ENCODE data around the gene SENP1. TPM values are rescaled to one million over a fixed set of nuclear protein-coding genes. Genes with fewer than 3 reads are reported as not detected.

The SENP1 gene
- total and polyA plus RNA-seq, 4 donors = 3.5 to 30.8 (median 12.9) TPM

- H3K4me1 ChIP-seq (ENCODE audit: control insufficient read depth in 5 of 5, insufficient read depth in 5 of 5, low read length in 5 of 5) = peaks cover 0 to 52% (median 10%) of the 10 kb centered on the region in 5 donors
- no peak overlapping the region for H3K27ac ChIP-seq (ENCODE audit: low read depth in 1 of 2, low read length in 1 of 2)
- H3K9ac ChIP-seq (ENCODE audit: insufficient read depth in 1 of 2, low read length in 2 of 2) = no peak overlapping the region
- H3K4me3 ChIP-seq = no peak overlapping the region
- WGBS, 2 donors = 4 to 6% methylated on average over 38 of the region's 38 CpGs
- TF ChIP-seq CTCF (IDR thresholded peaks at IDR 0.05; ENCODE audit: control extremely low read depth, extremely low read depth) = no peak
- no peaks in the 10 kb centered on the region for H3K36me3 ChIP-seq (ENCODE audit: control insufficient read depth in 4 of 4, insufficient read depth in 4 of 4, low read length in 4 of 4)
- DNase-seq (peak; percentile 35 to 53 (median 48)), ATAC-seq (ENCODE audit: insufficient read depth, low FRiP score) (no peak)
- peaks cover 0 to 88% (median 74%) of the 10 kb centered on the region in 3 donors for H3K27me3 ChIP-seq (ENCODE audit: control insufficient read depth in 3 of 3, insufficient read depth in 3 of 3, low read length in 2 of 3)
- H3K9me3 ChIP-seq (ENCODE audit: control insufficient read depth in 4 of 4, insufficient read depth in 3 of 4, low read length in 3 of 4) = no peaks in the 10 kb centered on the region
Observed at GRCh38 chr12:48003226-48004052, 102.4 kb downstream of the SENP1 start.

GRCh38 chr12:48002773-48003218 is 103.1 kb downstream of the SENP1 start:
- Histone ChIP-seq H3K36me3 (ENCODE audit: control insufficient read depth in 4 of 4, insufficient read depth in 4 of 4, low read length in 4 of 4) (no peaks in the 10 kb centered on the region), H3K4me1 (ENCODE audit: control insufficient read depth in 5 of 5, insufficient read depth in 5 of 5, low read length in 5 of 5) (peaks cover 0 to 52% (median 10%) of the 10 kb centered on the region in 5 donors), H3K27ac (ENCODE audit: low read depth in 1 of 2, low read length in 1 of 2) (no peak overlapping the region), H3K9me3 (ENCODE audit: control insufficient read depth in 4 of 4, insufficient read depth in 3 of 4, low read length in 3 of 4) (no peaks in the 10 kb centered on the region), H3K27me3 (ENCODE audit: control insufficient read depth in 3 of 3, insufficient read depth in 3 of 3, low read length in 2 of 3) (peaks cover 0 to 94% (median 76%) of the 10 kb centered on the region in 3 donors), H3K9ac (ENCODE audit: insufficient read depth in 1 of 2, low read length in 2 of 2) (no peak overlapping the region), H3K4me3 (no peak overlapping the region)
- 2% methylated on average over 26 of the region's 26 CpGs for WGBS, 2 donors
- no peak for TF ChIP-seq CTCF (IDR thresholded peaks at IDR 0.05; ENCODE audit: control extremely low read depth, extremely low read depth)
- peak; percentile 73 to 80 (median 74) for DNase-seq
- no peak for ATAC-seq (ENCODE audit: insufficient read depth, low FRiP score)

GRCh38 chr12:48002414-48002730 is 103.5 kb downstream of the SENP1 start:
- H3K4me3 ChIP-seq = no peak overlapping the region
- H3K9ac ChIP-seq (ENCODE audit: insufficient read depth in 1 of 2, low read length in 2 of 2) = no peak overlapping the region
- whole genome bisulfite sequencing, 2 donors = 4 to 5% methylated on average over 13 of the region's 13 CpGs
- H3K9me3 ChIP-seq (ENCODE audit: control insufficient read depth in 4 of 4, insufficient read depth in 3 of 4, low read length in 3 of 4) = no peaks in the 10 kb centered on the region
- DNase-seq (no peak), ATAC-seq (ENCODE audit: insufficient read depth, low FRiP score) (no peak)
- no peaks in the 10 kb centered on the region for H3K36me3 ChIP-seq (ENCODE audit: control insufficient read depth in 4 of 4, insufficient read depth in 4 of 4, low read length in 4 of 4)
- H3K27ac ChIP-seq (ENCODE audit: low read depth in 1 of 2, low read length in 1 of 2) = no peak overlapping the region
- peaks cover 0 to 94% (median 72%) of the 10 kb centered on the region in 3 donors for H3K27me3 ChIP-seq (ENCODE audit: control insufficient read depth in 3 of 3, insufficient read depth in 3 of 3, low read length in 2 of 3)
- TF ChIP-seq CTCF (IDR thresholded peaks at IDR 0.05; ENCODE audit: control extremely low read depth, extremely low read depth) = no peak
- H3K4me1 ChIP-seq (ENCODE audit: control insufficient read depth in 5 of 5, insufficient read depth in 5 of 5, low read length in 5 of 5) = peaks cover 0 to 52% (median 10%) of the 10 kb centered on the region in 5 donors
